Hepatocyte (in vitro differentiated cells): ENCODE results near the gene PHEX.

Source experiments
- CTCF ChIP-seq: fragments of 200-600 bp; sonication (generic); IDR thresholded peaks from 2 replicates; pipeline ENCODE4 v1.5.1; 2016; ENCODE audit warnings: antibody characterized with exemption, mild to moderate bottlenecking; ENCODE audit not compliant: poor library complexity
- EZH2 ChIP-seq: fragments of 200-600 bp; sonication (generic); IDR thresholded peaks from 2 replicates; pipeline ENCODE4 v1.6.1; 2016; ENCODE audit warnings: antibody characterized with exemption, mild to moderate bottlenecking, borderline replicate concordance
- EZH2phosphoT487 ChIP-seq: fragments of 200-600 bp; sonication (generic); IDR thresholded peaks from one replicate; pipeline ENCODE4 v1.6.1; 2018; ENCODE audit warnings: antibody characterized with exemption, mild to moderate bottlenecking, low read depth, moderate library complexity; ENCODE audit not compliant: unreplicated experiment, severe bottlenecking

- TF ChIP-seq CTCF = no peak
- no peak for TF ChIP-seq EZH2phosphoT487
- no peak for TF ChIP-seq EZH2
Measured at GRCh38 chrX:22136711-22137110, 104.6 kb downstream of the PHEX start.
